H1 (cell line): ENCODE results near the gene NELFCD. TPM values are rescaled to one million over a fixed set of nuclear protein-coding genes. Genes with fewer than 3 reads are reported as not detected.

Experiments
- CTCF ChIA-PET: fragments of 300-600 bp; sonication (Branson Sonifier 250); formaldehyde crosslinking; loops from one replicate; lab custom pipeline; 2021; ENCODE audit not compliant: partially characterized antibody; lab: Charles Lee
- POLR2A ChIA-PET: fragments of 300-600 bp; sonication (Branson Sonifier 250); formaldehyde crosslinking; loops from one replicate; lab custom pipeline; 2021; ENCODE audit warnings: inconsistent platforms; ENCODE audit not compliant: partially characterized antibody; lab: Charles Lee
- DNase-seq, 2 experiments: peaks; one replicate each; pipeline versions ENCODE4 v3.0.0 to v3.0.0-alpha.2; 2010 to 2022; ENCODE audit warnings: low spot score in 2 of 2, low read depth in 1 of 2, mixed read lengths in 1 of 2
- FAIRE-seq: peaks from 2 replicates; lab custom pipeline; 2011; peaks lifted over from hg19 to GRCh38; lab: Jason Lieb, UNC
- H2AFZ ChIP-seq: 2 replicates; pipeline ENCODE4 v1.8.1; 2012; ENCODE audit warnings: low read length, inconsistent platforms
- H2AK5ac ChIP-seq: 2 replicates; pipeline ENCODE4 v1.6.1; 2013; ENCODE audit warnings: low read depth, low read length
- H2BK120ac ChIP-seq: replicated peaks from 2 replicates; pipeline ENCODE3; 2013; ENCODE audit warnings: low read depth, low read length, inconsistent platforms
- H2BK12ac ChIP-seq: 2 replicates; pipeline ENCODE4 v1.6.1; 2013; ENCODE audit warnings: low read depth, low read length
- H2BK15ac ChIP-seq: 2 replicates; pipeline ENCODE4 v1.6.1; 2013; ENCODE audit warnings: low read length
- H2BK20ac ChIP-seq: 2 replicates; pipeline ENCODE4 v1.6.1; 2013; ENCODE audit warnings: low read length
- H2BK5ac ChIP-seq: 2 replicates; pipeline ENCODE4 v1.6.1; 2013; ENCODE audit warnings: low read depth, low read length
- H3K14ac ChIP-seq: 2 replicates; pipeline ENCODE4 v1.6.1; 2013; ENCODE audit warnings: inconsistent platforms; ENCODE audit not compliant: insufficient read length
- H3K18ac ChIP-seq: 2 replicates; pipeline ENCODE4 v1.6.1; 2013; ENCODE audit warnings: low read length; ENCODE audit errors: extremely low read depth
- H3K23ac ChIP-seq: 2 replicates; pipeline ENCODE4 v1.6.1; 2013; ENCODE audit warnings: inconsistent platforms; ENCODE audit not compliant: insufficient read length
- H3K23me2 ChIP-seq: 2 replicates; pipeline ENCODE4 v1.6.1; 2013; ENCODE audit warnings: low read depth, low read length
- H3K27ac ChIP-seq: 2 replicates; pipeline ENCODE4 v1.6.1; 2011; ENCODE audit warnings: low read depth, low read length, inconsistent platforms
- H3K27me3 ChIP-seq, 4 experiments: replicated peaks in 1 of 4; 1 replicate in 1 of 4; 2 replicates in 3 of 4; pipeline versions ENCODE4 v1.6.1 to v1.8.1; 2011 to 2013; ENCODE audit warnings: low read length in 3 of 4, mild to moderate bottlenecking in 3 of 4, inconsistent platforms in 2 of 4, mixed read lengths in 2 of 4, moderate library complexity in 1 of 4; ENCODE audit not compliant: control insufficient read depth in 3 of 4, insufficient read depth in 3 of 4; ENCODE audit errors: extremely low read depth in 1 of 4
- H3K36me3 ChIP-seq, 4 experiments: 2 replicates each; pipeline versions ENCODE4 v1.6.1 to v1.8.1; 2011 to 2013; ENCODE audit warnings: mild to moderate bottlenecking in 4 of 4, low read length in 3 of 4, moderate library complexity in 2 of 4, control low read depth in 1 of 4, inconsistent platforms in 1 of 4; ENCODE audit not compliant: insufficient read depth in 4 of 4, control insufficient read depth in 2 of 4
- H3K4ac ChIP-seq: replicated peaks from 2 replicates; pipeline ENCODE3; 2013; ENCODE audit warnings: low read length, low read depth, mixed read lengths, inconsistent platforms; ENCODE audit not compliant: insufficient read length
- H3K4me1 ChIP-seq, 4 experiments: replicated peaks in 1 of 4; 1 replicate in 1 of 4; 2 replicates in 3 of 4; pipeline versions ENCODE4 v1.6.1 to v1.8.1; 2011 to 2013; ENCODE audit warnings: low read length in 3 of 4, inconsistent platforms in 2 of 4, mixed read lengths in 1 of 4; ENCODE audit not compliant: insufficient read depth in 4 of 4, control insufficient read depth in 3 of 4
- H3K4me2 ChIP-seq, 2 experiments: 2 replicates each; pipeline versions ENCODE4 v1.6.1 to v1.8.1; 2011 to 2013; ENCODE audit warnings: low read depth in 2 of 2, low read length in 2 of 2, control low read depth in 1 of 2, inconsistent platforms in 1 of 2, mild to moderate bottlenecking in 1 of 2; ENCODE audit not compliant: insufficient read depth in 1 of 2
- H3K4me3 ChIP-seq, 4 experiments: fragments of 200-600, 300-600 bp in 1 of 4; sonication (generic), shearing (Covaris generic), sonication (Bioruptor Twin) in 1 of 4; 2 replicates each; pipeline versions ENCODE4 v1.5.1 to v1.8.1; 2011 to 2016; ENCODE audit warnings: low read length in 4 of 4, low read depth in 3 of 4, control low read depth in 2 of 4, inconsistent platforms in 2 of 4, mild to moderate bottlenecking in 2 of 4, mixed read lengths in 1 of 4, moderate library complexity in 1 of 4; ENCODE audit not compliant: insufficient read depth in 2 of 4; ENCODE audit errors: extremely low read depth in 1 of 4
- H3K56ac ChIP-seq: replicated peaks from 2 replicates; pipeline ENCODE3; 2013; ENCODE audit warnings: low read depth, mild to moderate bottlenecking, mixed read lengths, low read length, inconsistent platforms; ENCODE audit not compliant: insufficient read length
- H3K79me1 ChIP-seq: 2 replicates; pipeline ENCODE4 v1.6.1; 2013; ENCODE audit warnings: low read depth, low read length, control low read depth
- H3K79me2 ChIP-seq, 2 experiments: 2 replicates each; pipeline versions ENCODE4 v1.6.1 to v1.8.1; 2012 to 2013; ENCODE audit warnings: low read length in 2 of 2, mild to moderate bottlenecking in 2 of 2, inconsistent platforms in 1 of 2; ENCODE audit not compliant: insufficient read depth in 2 of 2, control insufficient read depth in 1 of 2
- H3K9ac ChIP-seq, 4 experiments: replicated peaks in 1 of 4; 1 replicate in 1 of 4; 2 replicates in 3 of 4; pipeline versions ENCODE4 v1.6.1 to v1.8.1; 2011 to 2013; ENCODE audit warnings: low read depth in 3 of 4, low read length in 3 of 4, control low read depth in 2 of 4, mild to moderate bottlenecking in 2 of 4, moderate library complexity in 2 of 4, inconsistent platforms in 1 of 4; ENCODE audit errors: extremely low read depth in 1 of 4
- H3K9me3 ChIP-seq, 2 experiments: 2 replicates each; pipeline versions ENCODE4 v1.6.1 to v1.8.1; 2012 to 2013; ENCODE audit warnings: mild to moderate bottlenecking in 2 of 2, moderate library complexity in 2 of 2, control low read depth in 1 of 2, inconsistent platforms in 1 of 2, low read depth in 1 of 2, low read length in 1 of 2, mixed read lengths in 1 of 2; ENCODE audit not compliant: insufficient read depth in 2 of 2
- H4K20me1 ChIP-seq, 2 experiments: replicated peaks in 1 of 2; 2 replicates each; pipeline versions ENCODE3 to v1.8.1; 2011 to 2013; ENCODE audit warnings: inconsistent platforms in 2 of 2, low read length in 2 of 2, mild to moderate bottlenecking in 1 of 2; ENCODE audit not compliant: insufficient read depth in 2 of 2, control insufficient read depth in 1 of 2
- H4K5ac ChIP-seq: 2 replicates; pipeline ENCODE4 v1.6.1; 2013; ENCODE audit warnings: low read length, low read depth, mixed read lengths, inconsistent platforms; ENCODE audit not compliant: insufficient read length
- H4K8ac ChIP-seq: 2 replicates; pipeline ENCODE4 v1.8.0; 2013; ENCODE audit warnings: mild to moderate bottlenecking, moderate library complexity, low read length, inconsistent platforms; ENCODE audit not compliant: insufficient read depth; ENCODE audit errors: extremely low read depth
- H4K91ac ChIP-seq: replicated peaks from 2 replicates; pipeline ENCODE3; 2013; ENCODE audit warnings: low read length, mixed read lengths, inconsistent platforms; ENCODE audit not compliant: insufficient read length
- BACH1 ChIP-seq: IDR thresholded peaks from 2 replicates; pipeline ENCODE4 v1.6.1; 2012; ENCODE audit warnings: low read length, improper control_type of control experiment
- MAFK ChIP-seq: IDR thresholded peaks from 2 replicates; pipeline ENCODE4 v1.6.1; 2012; ENCODE audit warnings: low read depth, mild to moderate bottlenecking, improper control_type of control experiment, low read length
- SIX5 ChIP-seq: IDR thresholded peaks from 2 replicates; pipeline ENCODE4 v1.6.1; 2011; ENCODE audit warnings: mild to moderate bottlenecking, low read depth, low read length
- WGBS, 2 experiments: shearing (Covaris generic) in 1 of 2; methylation state at CpG; one replicate each; pipeline versions ENCODE4 v1.1.6 to v1.1.7; 2013 to 2015; ENCODE audit warnings: low lambda C conversion rate in 2 of 2, mixed read lengths in 2 of 2, inconsistent platforms in 1 of 2, low coverage in 1 of 2, missing lambda C conversion rate in 1 of 2; ENCODE audit not compliant: insufficient replicate concordance in 2 of 2, insufficient coverage in 1 of 2, insufficient read length in 1 of 2; ENCODE audit errors: extremely low coverage in 1 of 2, missing lambda C conversion rate in 1 of 2; 5-methylcytosine and 5-hydroxymethylcytosine counted together
- polyA plus RNA-seq, 7 experiments: library from polyadenylated mRNA; depleted of rRNA in 3 of 7; stranded (reverse) in 5 of 7; unstranded in 2 of 7; fragments of >200 nt in 5 of 7; fragments of 200-250 nt in 2 of 7; gene quantifications; 1 replicate in 5 of 7; 2 replicates in 1 of 7; 4 replicates in 1 of 7; pipeline versions ENCODE4 v1.2.1 to v1.2.3, GENCODE V29; 2011 to 2013; ENCODE audit warnings: missing spikeins in 2 of 7, mixed read lengths in 2 of 7
- total RNA-seq: library from RNA; stranded (reverse); fragmentation: NEBNext Ultra II Directional; extraction: Animal tissue kit (Norgen Biotek cat#: 25700); gene quantifications from 2 replicates; pipeline ENCODE4 v1.2.1, GENCODE V29; 2021

Gene NELFCD
- total and polyA plus RNA-seq, 2 of the 8 experiments (the other 6 are each of a cell fraction or from before 2014, with no cell fraction given): 35.5 to 59.6 TPM

GRCh38 chr20:59019217-59019616 is 38.2 kb downstream of the NELFCD start, which contains the start of gene TUBB1:
TSS of gene TUBB1 (plus strand) at chr20:59019429. CDS start at chr20:59019523, 94 bp downstream.
- H3K36me3 ChIP-seq: peaks cover 0 to 4% (median 2%) of the 10 kb centered on the region in 4 experiments; a peak in 2 of 8 replicates
- POLR2A ChIA-PET: interaction anchor here (0.6 to 1.1 kb wide), 2 partner anchors 14 to 38 kb away, joined by 3 read pairs; no protein-coding TSS in a partner anchor
- 95% methylated on average over 5 of the region's 5 CpGs; no CpG with 5 or more reads in 1 of the 2 experiments for WGBS, 2 experiments
- no peak within 1 kb of the TSS for H2BK5ac ChIP-seq
- TF ChIP-seq MAFK (no peak), SIX5 (no peak), BACH1 (no peak)
- TF ChIP-seq, all 59 proteins: peak for 0
- no peak within 1 kb of the TSS for H3K56ac ChIP-seq
- H2AFZ ChIP-seq: no peak within 1 kb of the TSS
- no peaks in the 10 kb centered on the region for H4K20me1 ChIP-seq
- H3K9ac ChIP-seq: no peak within 1 kb of the TSS
- no peak within 1 kb of the TSS for H4K91ac ChIP-seq
- DNase-seq (no peak), FAIRE-seq (no peak)
- H3K23me2 ChIP-seq: no peaks in the 10 kb centered on the region
- H2AK5ac ChIP-seq: no peak within 1 kb of the TSS
- H3K79me1 ChIP-seq: no peaks in the 10 kb centered on the region
- H2BK12ac ChIP-seq: no peak within 1 kb of the TSS
- H4K8ac ChIP-seq: no peak within 1 kb of the TSS
- no peaks in the 10 kb centered on the region for H3K4me1 ChIP-seq
- H2BK20ac ChIP-seq: no peak within 1 kb of the TSS
- H2BK15ac ChIP-seq: no peak within 1 kb of the TSS
- no peak within 1 kb of the TSS for H3K23ac ChIP-seq
- H3K4me3 ChIP-seq: no peak within 1 kb of the TSS
- CTCF ChIA-PET: interaction anchor here (0.6 to 2.1 kb wide), 3 partner anchors 22 to 466 kb away, joined by 3 to 6 read pairs (median 3); no protein-coding TSS in a partner anchor
- H4K5ac ChIP-seq: no peak within 1 kb of the TSS
- no peaks in the 10 kb centered on the region for H3K79me2 ChIP-seq
- H3K9me3 ChIP-seq: no peaks in the 10 kb centered on the region
- H3K4ac ChIP-seq: no peak within 1 kb of the TSS
- H3K14ac ChIP-seq: no peak within 1 kb of the TSS
- no peaks in the 10 kb centered on the region; a peak in 1 of 7 replicates for H3K27me3 ChIP-seq
- H3K18ac ChIP-seq: no peak within 1 kb of the TSS
- H3K4me2 ChIP-seq: no peak within 1 kb of the TSS
- no peak within 1 kb of the TSS for H2BK120ac ChIP-seq
- no peak within 1 kb of the TSS for H3K27ac ChIP-seq
